ENCODE measurements around the gene COQ10A. TPM values are rescaled to one million over a fixed set of nuclear protein-coding genes. Genes with fewer than 3 reads are reported as not detected.
A peak's percentile ranks its signal among the peaks of the same experiment; 100 is the strongest.

The COQ10A gene
- total RNA-seq, 1 donor from 2014 or later = 4.6 TPM

DNA sequence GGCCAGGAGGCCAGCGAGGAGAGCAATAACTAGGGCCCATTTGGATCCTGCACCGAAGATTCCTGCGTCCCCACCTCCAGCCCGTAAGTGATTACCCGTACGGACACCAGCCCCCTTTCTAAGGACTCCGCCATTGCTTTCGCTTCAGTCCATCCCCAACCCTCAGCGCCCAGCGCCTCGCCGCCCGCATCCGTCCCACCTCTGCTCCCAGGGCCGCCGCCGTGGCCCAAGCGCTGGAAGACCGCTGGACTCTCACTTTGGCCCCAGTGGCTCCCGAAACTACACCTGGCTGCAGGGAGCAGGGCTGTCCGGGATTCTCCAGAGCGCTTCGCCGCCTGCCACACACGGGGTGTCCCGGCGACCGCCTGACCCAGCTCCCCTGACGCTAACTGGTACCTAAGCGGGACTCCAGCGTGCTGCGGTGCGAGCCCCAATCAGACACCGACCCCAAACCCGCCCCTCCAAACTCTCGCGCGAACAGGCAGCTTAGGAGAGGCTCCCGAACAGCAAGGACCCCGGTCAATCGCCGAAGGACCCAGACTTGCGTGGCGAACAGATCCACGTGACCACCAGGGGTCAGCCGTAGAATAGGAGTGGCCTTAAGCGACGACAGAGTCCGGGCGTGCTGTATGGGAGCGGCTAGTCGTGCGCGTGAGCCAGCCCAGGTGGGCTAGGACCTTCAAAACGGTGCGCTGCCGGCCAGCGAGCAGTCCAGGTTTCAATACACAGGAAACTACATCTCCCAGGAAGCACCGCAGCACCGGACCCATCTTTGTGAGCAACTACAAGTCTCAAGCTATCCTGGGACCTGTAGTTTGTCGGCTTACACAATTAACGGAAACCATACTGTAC lies 49.1 kb downstream of the COQ10A start, which contains the start of gene CNPY2:
Gene CNPY2, minus strand, starts transcription at position 367 of the 852 bp plus-strand sequence. CDS start 771 bp downstream, outside the sequence.
- peak; percentile 99 for DNase-seq (ENCODE audit: low spot score)

- no peak for DNase-seq (ENCODE audit: low spot score)
Observed at GRCh38 chr12:56317675-56318074, 50.9 kb downstream of the COQ10A start.

Other genes starting within 250 kb of the COQ10A start
- gene IKZF4, start 245.9 kb upstream of the COQ10A start, total RNA-seq (ENCODE audit: insufficient read depth, low replicate concordance) = 4.3 TPM
- gene RPS26, start 225.0 kb upstream of the COQ10A start, total RNA-seq (ENCODE audit: insufficient read depth, low replicate concordance) = 76.8 TPM
- gene ERBB3, start 186.8 kb upstream of the COQ10A start, total RNA-seq (ENCODE audit: insufficient read depth, low replicate concordance) = 3.1 TPM
- gene PA2G4, start 162.4 kb upstream of the COQ10A start, total RNA-seq (ENCODE audit: insufficient read depth, low replicate concordance) = 69.8 TPM
- gene RPL41, start 150.3 kb upstream of the COQ10A start, total RNA-seq (ENCODE audit: insufficient read depth, low replicate concordance) = 3,505 TPM
- gene ZC3H10, start 148.7 kb upstream of the COQ10A start, total RNA-seq (ENCODE audit: insufficient read depth, low replicate concordance) = 4.8 TPM
- 66.4 TPM for gene ESYT1, start 138.7 kb upstream of the COQ10A start, total RNA-seq (ENCODE audit: insufficient read depth, low replicate concordance)
- 38.8 TPM for gene MYL6B, start 114.4 kb upstream of the COQ10A start, total RNA-seq (ENCODE audit: insufficient read depth, low replicate concordance)
- 2,679 TPM for gene MYL6, start 108.6 kb upstream of the COQ10A start, total RNA-seq (ENCODE audit: insufficient read depth, low replicate concordance)
- 37.6 TPM for gene SMARCC2, start 77.5 kb upstream of the COQ10A start, total RNA-seq (ENCODE audit: insufficient read depth, low replicate concordance)
- 68.9 TPM for gene RNF41, start 45.0 kb upstream of the COQ10A start, total RNA-seq (ENCODE audit: insufficient read depth, low replicate concordance)
- gene NABP2, start 42.6 kb upstream of the COQ10A start, total RNA-seq (ENCODE audit: insufficient read depth, low replicate concordance) = 10.8 TPM
- not detected for gene SLC39A5, start 36.9 kb upstream of the COQ10A start, total RNA-seq (ENCODE audit: insufficient read depth, low replicate concordance)
- gene ANKRD52, start 8.6 kb upstream of the COQ10A start, total RNA-seq (ENCODE audit: insufficient read depth, low replicate concordance) = 5.1 TPM
- gene CS, start 33.4 kb downstream of the COQ10A start, total RNA-seq (ENCODE audit: insufficient read depth, low replicate concordance) = 35.2 TPM
- gene CNPY2, start 49.0 kb downstream of the COQ10A start, total RNA-seq (ENCODE audit: insufficient read depth, low replicate concordance) = 68.4 TPM
- gene PAN2, start 67.1 kb downstream of the COQ10A start, total RNA-seq (ENCODE audit: insufficient read depth, low replicate concordance) = 55.6 TPM
- gene IL23A, start 71.9 kb downstream of the COQ10A start, total RNA-seq (ENCODE audit: insufficient read depth, low replicate concordance) = 6.0 TPM
- gene STAT2, start 93.2 kb downstream of the COQ10A start, total RNA-seq (ENCODE audit: insufficient read depth, low replicate concordance) = 122 TPM
- gene APOF, start 95.9 kb downstream of the COQ10A start, total RNA-seq (ENCODE audit: insufficient read depth, low replicate concordance) = 2.2 TPM
- gene TIMELESS, start 182.5 kb downstream of the COQ10A start, total RNA-seq (ENCODE audit: insufficient read depth, low replicate concordance) = 4.8 TPM
- 2.9 TPM for gene MIP, start 187.7 kb downstream of the COQ10A start, total RNA-seq (ENCODE audit: insufficient read depth, low replicate concordance)
- 2.6 TPM for gene SPRYD4, start 201.6 kb downstream of the COQ10A start, total RNA-seq (ENCODE audit: insufficient read depth, low replicate concordance)
- 0.72 TPM for gene GLS2, start 221.2 kb downstream of the COQ10A start, total RNA-seq (ENCODE audit: insufficient read depth, low replicate concordance)

Measured in umbilical cord (tissue), 2 donors.